Measurements from ENCODE around the gene ABHD15.

The ABHD15 gene

DNA sequence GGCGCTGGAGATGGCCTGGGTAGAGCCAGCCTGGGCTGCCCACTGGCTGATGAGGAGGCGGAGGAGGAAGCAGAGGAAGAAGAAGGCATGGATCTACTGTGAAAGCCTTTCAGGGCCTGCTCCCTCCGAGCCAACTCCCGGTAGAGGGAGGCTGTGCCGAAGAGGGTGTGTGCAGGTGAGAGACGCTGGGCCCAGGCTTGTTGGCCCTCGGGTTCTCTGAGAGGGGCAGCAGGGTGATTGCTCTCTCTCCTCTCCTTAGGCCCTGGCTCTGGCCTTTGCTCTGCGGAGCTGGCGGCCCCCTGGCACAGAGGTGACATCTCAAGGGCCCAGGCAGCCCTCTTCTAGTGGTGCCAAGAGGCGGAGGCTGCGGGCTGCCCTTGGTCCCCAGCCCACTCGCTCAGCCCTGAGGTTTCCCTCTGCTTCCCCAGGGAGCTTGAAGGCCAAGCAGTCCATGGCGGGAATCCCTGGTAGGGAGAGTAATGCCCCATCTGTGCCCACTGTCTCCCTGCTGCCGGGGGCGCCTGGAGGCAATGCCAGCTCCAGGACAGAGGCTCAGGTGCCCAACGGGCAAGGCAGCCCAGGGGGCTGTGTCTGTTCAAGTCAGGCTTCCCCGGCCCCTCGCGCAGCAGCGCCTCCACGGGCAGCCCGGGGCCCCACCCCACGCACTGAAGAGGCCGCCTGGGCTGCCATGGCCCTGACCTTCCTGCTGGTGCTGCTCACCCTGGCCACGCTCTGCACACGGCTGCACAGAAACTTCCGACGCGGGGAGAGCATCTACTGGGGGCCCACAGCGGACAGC, 5.2 kb upstream of the ABHD15 start (continued):
- TF ChIP-seq PATZ1 (CRISPR knock-in tag; IDR thresholded peaks at IDR 0.05; ENCODE audit: borderline replicate concordance) (no peak), TOX (CRISPR knock-in tag; IDR thresholded peaks at IDR 0.05; ENCODE audit: borderline replicate concordance) (no peak), ARNTL (CRISPR knock-in tag; IDR thresholded peaks at IDR 0.05; ENCODE audit: borderline replicate concordance, low read depth) (no peak), ISL1 (CRISPR knock-in tag; IDR thresholded peaks at IDR 0.05) (no peak), ZC3H10 (CRISPR knock-in tag; IDR thresholded peaks at IDR 0.05) (no peak), ESRRG (CRISPR knock-in tag; IDR thresholded peaks at IDR 0.05) (no peak), RARB (CRISPR knock-in tag; IDR thresholded peaks at IDR 0.05) (no peak)
- TF ChIP-seq, protein P1, sequence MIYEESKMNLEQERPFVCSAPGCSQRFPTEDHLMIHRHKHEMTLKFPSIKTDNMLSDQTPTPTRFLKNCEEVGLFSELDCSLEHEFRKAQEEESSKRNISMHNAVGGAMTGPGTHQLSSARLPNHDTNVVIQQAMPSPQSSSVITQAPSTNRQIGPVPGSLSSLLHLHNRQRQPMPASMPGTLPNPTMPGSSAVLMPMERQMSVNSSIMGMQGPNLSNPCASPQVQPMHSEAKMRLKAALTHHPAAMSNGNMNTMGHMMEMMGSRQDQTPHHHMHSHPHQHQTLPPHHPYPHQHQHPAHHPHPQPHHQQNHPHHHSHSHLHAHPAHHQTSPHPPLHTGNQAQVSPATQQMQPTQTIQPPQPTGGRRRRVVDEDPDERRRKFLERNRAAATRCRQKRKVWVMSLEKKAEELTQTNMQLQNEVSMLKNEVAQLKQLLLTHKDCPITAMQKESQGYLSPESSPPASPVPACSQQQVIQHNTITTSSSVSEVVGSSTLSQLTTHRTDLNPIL (CRISPR knock-in tag; IDR thresholded peaks at IDR 0.05; ENCODE audit: low read depth), result no peak
- TF ChIP-seq, protein P2, sequence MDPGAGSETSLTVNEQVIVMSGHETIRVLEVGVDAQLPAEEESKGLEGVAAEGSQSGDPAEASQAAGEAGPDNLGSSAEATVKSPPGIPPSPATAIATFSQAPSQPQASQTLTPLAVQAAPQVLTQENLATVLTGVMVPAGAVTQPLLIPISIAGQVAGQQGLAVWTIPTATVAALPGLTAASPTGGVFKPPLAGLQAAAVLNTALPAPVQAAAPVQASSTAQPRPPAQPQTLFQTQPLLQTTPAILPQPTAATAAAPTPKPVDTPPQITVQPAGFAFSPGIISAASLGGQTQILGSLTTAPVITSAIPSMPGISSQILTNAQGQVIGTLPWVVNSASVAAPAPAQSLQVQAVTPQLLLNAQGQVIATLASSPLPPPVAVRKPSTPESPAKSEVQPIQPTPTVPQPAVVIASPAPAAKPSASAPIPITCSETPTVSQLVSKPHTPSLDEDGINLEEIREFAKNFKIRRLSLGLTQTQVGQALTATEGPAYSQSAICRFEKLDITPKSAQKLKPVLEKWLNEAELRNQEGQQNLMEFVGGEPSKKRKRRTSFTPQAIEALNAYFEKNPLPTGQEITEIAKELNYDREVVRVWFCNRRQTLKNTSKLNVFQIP (CRISPR knock-in tag; IDR thresholded peaks at IDR 0.05; ENCODE audit: borderline replicate concordance, low read depth), result no peak

GRCh38 chr17:29571486-29571882, 4.6 kb upstream of the ABHD15 start:
- no peak for ATAC-seq
- TF ChIP-seq GLIS3 (CRISPR knock-in tag; IDR thresholded peaks at IDR 0.05) (no peak), TCF4 (CRISPR knock-in tag; IDR thresholded peaks at IDR 0.05; ENCODE audit: borderline replicate concordance) (no peak), ZC3H10 (CRISPR knock-in tag; IDR thresholded peaks at IDR 0.05) (no peak), CSDC2 (CRISPR knock-in tag; IDR thresholded peaks at IDR 0.05) (no peak), ISL1 (CRISPR knock-in tag; IDR thresholded peaks at IDR 0.05) (no peak), ZFP3 (CRISPR knock-in tag; IDR thresholded peaks at IDR 0.05) (no peak), TOX (CRISPR knock-in tag; IDR thresholded peaks at IDR 0.05; ENCODE audit: borderline replicate concordance) (no peak), ESRRG (CRISPR knock-in tag; IDR thresholded peaks at IDR 0.05) (no peak), ZNF70 (CRISPR knock-in tag; IDR thresholded peaks at IDR 0.05) (no peak), PPARA (CRISPR knock-in tag; IDR thresholded peaks at IDR 0.05; ENCODE audit: borderline replicate concordance) (no peak), SNAI2 (CRISPR knock-in tag; IDR thresholded peaks at IDR 0.05) (no peak), ZNF565 (CRISPR knock-in tag; conservative IDR thresholded peaks at IDR 0.05; ENCODE audit: low read depth) (no peak), OSR1 (CRISPR knock-in tag; IDR thresholded peaks at IDR 0.05) (no peak), ARNTL (CRISPR knock-in tag; IDR thresholded peaks at IDR 0.05; ENCODE audit: borderline replicate concordance, low read depth) (no peak), BACH2 (CRISPR knock-in tag; IDR thresholded peaks at IDR 0.05; ENCODE audit: borderline replicate concordance) (no peak), RARB (CRISPR knock-in tag; IDR thresholded peaks at IDR 0.05) (no peak), PATZ1 (CRISPR knock-in tag; IDR thresholded peaks at IDR 0.05; ENCODE audit: borderline replicate concordance) (no peak), ZNF8 (CRISPR knock-in tag; IDR thresholded peaks at IDR 0.05) (no peak)
- TF ChIP-seq, protein P2 (CRISPR knock-in tag; IDR thresholded peaks at IDR 0.05; ENCODE audit: borderline replicate concordance, low read depth), result no peak
- TF ChIP-seq, protein P1 (CRISPR knock-in tag; IDR thresholded peaks at IDR 0.05; ENCODE audit: low read depth), result no peak

Data from SK-N-SH treated with all-trans-retinoic acid at 6 μM for 48 hours (cell line).